ENCODE data around the gene STK36.

STK36 gene

GRCh38 chr2:218680061-218680460 lies 8.2 kb downstream of the STK36 start:
- TF ChIP-seq SIN3A (IDR thresholded peaks at IDR 0.05; ENCODE audit: borderline replicate concordance, insufficient read depth, low read length) (no peak), FOXP2 (optimal IDR thresholded peaks at IDR 0.05; ENCODE audit: borderline replicate concordance, extremely low read depth, extremely low read length, insufficient read depth) (no peak), REST (IDR thresholded peaks at IDR 0.05; ENCODE audit: insufficient read depth in 1 of 2, low read depth in 2 of 2, low read length in 2 of 2) (no peak), TAF1 (IDR thresholded peaks at IDR 0.05; ENCODE audit: borderline replicate concordance, insufficient read depth, low read length) (no peak), POLR2AphosphoS5 (IDR thresholded peaks at IDR 0.05; ENCODE audit: low read depth, low read length) (no peak)

GRCh38 chr2:218691234-218691633 lies 19.3 kb downstream of the STK36 start:
- TF ChIP-seq POLR2AphosphoS5 (IDR thresholded peaks at IDR 0.05; ENCODE audit: low read depth, low read length) (no peak), TAF1 (IDR thresholded peaks at IDR 0.05; ENCODE audit: borderline replicate concordance, insufficient read depth, low read length) (no peak), SIN3A (IDR thresholded peaks at IDR 0.05; ENCODE audit: borderline replicate concordance, insufficient read depth, low read length) (no peak), REST (IDR thresholded peaks at IDR 0.05; ENCODE audit: insufficient read depth in 1 of 2, low read depth in 2 of 2, low read length in 2 of 2) (no peak), FOXP2 (optimal IDR thresholded peaks at IDR 0.05; ENCODE audit: borderline replicate concordance, extremely low read depth, extremely low read length, insufficient read depth) (no peak)

GRCh38 chr2:218694405-218695145 lies 22.7 kb downstream of the STK36 start:
- TF ChIP-seq SIN3A (IDR thresholded peaks at IDR 0.05; ENCODE audit: borderline replicate concordance, insufficient read depth, low read length) (no peak), FOXP2 (optimal IDR thresholded peaks at IDR 0.05; ENCODE audit: borderline replicate concordance, extremely low read depth, extremely low read length, insufficient read depth) (no peak), POLR2AphosphoS5 (IDR thresholded peaks at IDR 0.05; ENCODE audit: low read depth, low read length) (no peak), TAF1 (IDR thresholded peaks at IDR 0.05; ENCODE audit: borderline replicate concordance, insufficient read depth, low read length) (no peak), REST (IDR thresholded peaks at IDR 0.05; ENCODE audit: insufficient read depth in 1 of 2, low read depth in 2 of 2, low read length in 2 of 2) (no peak)

- TF ChIP-seq POLR2AphosphoS5 (IDR thresholded peaks at IDR 0.05; ENCODE audit: low read depth, low read length) (no peak), FOXP2 (optimal IDR thresholded peaks at IDR 0.05; ENCODE audit: borderline replicate concordance, extremely low read depth, extremely low read length, insufficient read depth) (no peak), SIN3A (IDR thresholded peaks at IDR 0.05; ENCODE audit: borderline replicate concordance, insufficient read depth, low read length) (no peak), TAF1 (IDR thresholded peaks at IDR 0.05; ENCODE audit: borderline replicate concordance, insufficient read depth, low read length) (no peak), REST (IDR thresholded peaks at IDR 0.05; ENCODE audit: insufficient read depth in 1 of 2, low read depth in 2 of 2, low read length in 2 of 2) (no peak)
Measured at GRCh38 chr2:218698885-218699284, 27.0 kb downstream of the STK36 start.

Measured in PFSK-1 (cell line).